ENCODE measurements around the gene CFB. TPM values are rescaled to one million over a fixed set of nuclear protein-coding genes. Genes with fewer than 3 reads are reported as not detected.

CFB gene
- total and polyA plus RNA-seq, 4 donors, result 2,016 to 3,272 (median 3,140) TPM

DNA sequence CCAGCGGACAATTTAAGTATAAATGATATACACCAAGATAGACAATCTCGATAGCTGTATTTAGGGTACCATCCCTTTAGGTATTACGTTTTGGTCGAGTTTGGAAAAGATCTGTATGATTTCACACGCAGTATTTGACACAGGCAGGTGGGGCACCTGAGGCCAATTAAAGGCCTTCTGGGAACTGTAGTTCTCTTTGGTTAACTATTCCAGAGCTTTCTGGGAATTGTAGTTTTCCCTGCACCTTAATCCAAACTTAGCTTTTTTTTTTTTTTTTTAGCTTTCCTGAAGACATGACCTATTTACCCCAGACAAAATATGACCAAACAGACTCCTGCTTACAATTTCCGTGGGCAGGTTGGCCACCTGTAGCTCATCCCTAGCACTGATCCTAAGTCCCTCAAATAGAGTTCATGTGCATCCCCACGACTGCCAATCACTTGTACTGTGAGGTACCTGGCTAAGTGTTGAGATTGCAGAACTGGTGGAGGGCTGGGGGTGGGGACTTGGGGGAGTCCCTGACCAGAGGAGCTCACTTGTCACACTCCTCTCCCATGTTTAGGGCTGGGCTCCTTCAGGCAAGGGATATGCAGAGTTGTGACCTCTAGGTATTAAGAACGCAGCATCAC is 47.4 kb upstream of the CFB start (continued):
- TF ChIP-seq, protein P1, sequence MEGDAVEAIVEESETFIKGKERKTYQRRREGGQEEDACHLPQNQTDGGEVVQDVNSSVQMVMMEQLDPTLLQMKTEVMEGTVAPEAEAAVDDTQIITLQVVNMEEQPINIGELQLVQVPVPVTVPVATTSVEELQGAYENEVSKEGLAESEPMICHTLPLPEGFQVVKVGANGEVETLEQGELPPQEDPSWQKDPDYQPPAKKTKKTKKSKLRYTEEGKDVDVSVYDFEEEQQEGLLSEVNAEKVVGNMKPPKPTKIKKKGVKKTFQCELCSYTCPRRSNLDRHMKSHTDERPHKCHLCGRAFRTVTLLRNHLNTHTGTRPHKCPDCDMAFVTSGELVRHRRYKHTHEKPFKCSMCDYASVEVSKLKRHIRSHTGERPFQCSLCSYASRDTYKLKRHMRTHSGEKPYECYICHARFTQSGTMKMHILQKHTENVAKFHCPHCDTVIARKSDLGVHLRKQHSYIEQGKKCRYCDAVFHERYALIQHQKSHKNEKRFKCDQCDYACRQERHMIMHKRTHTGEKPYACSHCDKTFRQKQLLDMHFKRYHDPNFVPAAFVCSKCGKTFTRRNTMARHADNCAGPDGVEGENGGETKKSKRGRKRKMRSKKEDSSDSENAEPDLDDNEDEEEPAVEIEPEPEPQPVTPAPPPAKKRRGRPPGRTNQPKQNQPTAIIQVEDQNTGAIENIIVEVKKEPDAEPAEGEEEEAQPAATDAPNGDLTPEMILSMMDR (IDR thresholded peaks at IDR 0.05; ENCODE audit: low read depth, low read length, missing input control), result no peak
- TF ChIP-seq FOXA2 (IDR thresholded peaks at IDR 0.05) (no peak), TAF1 (conservative IDR thresholded peaks at IDR 0.05) (no peak), ZBTB33 (IDR thresholded peaks at IDR 0.05) (no peak), FOXA1 (IDR thresholded peaks at IDR 0.05) (no peak), SP1 (IDR thresholded peaks at IDR 0.05) (no peak), MAX (IDR thresholded peaks at IDR 0.05) (no peak)
- TF ChIP-seq, protein P2, sequence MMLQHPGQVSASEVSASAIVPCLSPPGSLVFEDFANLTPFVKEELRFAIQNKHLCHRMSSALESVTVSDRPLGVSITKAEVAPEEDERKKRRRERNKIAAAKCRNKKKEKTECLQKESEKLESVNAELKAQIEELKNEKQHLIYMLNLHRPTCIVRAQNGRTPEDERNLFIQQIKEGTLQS (IDR thresholded peaks at IDR 0.05), result no peak

- WGBS, result 84% methylated on average over 5 of the region's 5 CpGs
- TF ChIP-seq, protein P1 (IDR thresholded peaks at IDR 0.05; ENCODE audit: low read depth, low read length, missing input control), result no peak
- TF ChIP-seq RXRA (IDR thresholded peaks at IDR 0.05) (no peak), RAD21 (IDR thresholded peaks at IDR 0.05) (no peak), TAF1 (conservative IDR thresholded peaks at IDR 0.05) (no peak), HNF4G (IDR thresholded peaks at IDR 0.05) (no peak), NR2F2 (IDR thresholded peaks at IDR 0.05) (no peak), SP1 (IDR thresholded peaks at IDR 0.05) (no peak), EGR1 (IDR thresholded peaks at IDR 0.05; ENCODE audit: low read depth in 2 of 2) (no peak), FOXA2 (IDR thresholded peaks at IDR 0.05) (no peak), JUND (IDR thresholded peaks at IDR 0.05) (no peak), HNF4A (conservative IDR thresholded peaks at IDR 0.05) (no peak), YY1 (IDR thresholded peaks at IDR 0.05) (no peak), ZBTB33 (IDR thresholded peaks at IDR 0.05) (no peak), GABPA (IDR thresholded peaks at IDR 0.05 in 1 of 2, conservative IDR thresholded peaks at IDR 0.05 in 1 of 2) (no peak), FOXA1 (IDR thresholded peaks at IDR 0.05) (no peak), MAX (IDR thresholded peaks at IDR 0.05) (no peak)
- TF ChIP-seq, protein P3, sequence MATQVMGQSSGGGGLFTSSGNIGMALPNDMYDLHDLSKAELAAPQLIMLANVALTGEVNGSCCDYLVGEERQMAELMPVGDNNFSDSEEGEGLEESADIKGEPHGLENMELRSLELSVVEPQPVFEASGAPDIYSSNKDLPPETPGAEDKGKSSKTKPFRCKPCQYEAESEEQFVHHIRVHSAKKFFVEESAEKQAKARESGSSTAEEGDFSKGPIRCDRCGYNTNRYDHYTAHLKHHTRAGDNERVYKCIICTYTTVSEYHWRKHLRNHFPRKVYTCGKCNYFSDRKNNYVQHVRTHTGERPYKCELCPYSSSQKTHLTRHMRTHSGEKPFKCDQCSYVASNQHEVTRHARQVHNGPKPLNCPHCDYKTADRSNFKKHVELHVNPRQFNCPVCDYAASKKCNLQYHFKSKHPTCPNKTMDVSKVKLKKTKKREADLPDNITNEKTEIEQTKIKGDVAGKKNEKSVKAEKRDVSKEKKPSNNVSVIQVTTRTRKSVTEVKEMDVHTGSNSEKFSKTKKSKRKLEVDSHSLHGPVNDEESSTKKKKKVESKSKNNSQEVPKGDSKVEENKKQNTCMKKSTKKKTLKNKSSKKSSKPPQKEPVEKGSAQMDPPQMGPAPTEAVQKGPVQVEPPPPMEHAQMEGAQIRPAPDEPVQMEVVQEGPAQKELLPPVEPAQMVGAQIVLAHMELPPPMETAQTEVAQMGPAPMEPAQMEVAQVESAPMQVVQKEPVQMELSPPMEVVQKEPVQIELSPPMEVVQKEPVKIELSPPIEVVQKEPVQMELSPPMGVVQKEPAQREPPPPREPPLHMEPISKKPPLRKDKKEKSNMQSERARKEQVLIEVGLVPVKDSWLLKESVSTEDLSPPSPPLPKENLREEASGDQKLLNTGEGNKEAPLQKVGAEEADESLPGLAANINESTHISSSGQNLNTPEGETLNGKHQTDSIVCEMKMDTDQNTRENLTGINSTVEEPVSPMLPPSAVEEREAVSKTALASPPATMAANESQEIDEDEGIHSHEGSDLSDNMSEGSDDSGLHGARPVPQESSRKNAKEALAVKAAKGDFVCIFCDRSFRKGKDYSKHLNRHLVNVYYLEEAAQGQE (IDR thresholded peaks at IDR 0.05), result no peak
- TF ChIP-seq, protein P2 (IDR thresholded peaks at IDR 0.05), result no peak
- H3K4me1 ChIP-seq (ENCODE audit: control insufficient read depth in 4 of 4, insufficient read depth in 4 of 4, low read length in 3 of 4), result peaks cover 10 to 45% (median 29%) of the 10 kb centered on the region in 4 donors
- no peak overlapping the region for H3K9ac ChIP-seq (ENCODE audit: low read depth in 1 of 2, low read length in 2 of 2)
- H3K36me3 ChIP-seq (ENCODE audit: control insufficient read depth in 4 of 4, insufficient read depth in 3 of 4, low read depth in 1 of 4, low read length in 3 of 4), result peaks cover 0 to 6% (median under 1%) of the 10 kb centered on the region in 4 donors
- H3K27ac ChIP-seq (ENCODE audit: low read depth in 1 of 2, low read length in 2 of 2), result no peak overlapping the region
- H3K27me3 ChIP-seq (ENCODE audit: control insufficient read depth in 4 of 4, insufficient read depth in 4 of 4, low read length in 3 of 4), result no peaks in the 10 kb centered on the region
- DNase-seq (ENCODE audit: low spot score), result no peak
- no peaks in the 10 kb centered on the region for H3K9me3 ChIP-seq (ENCODE audit: control insufficient read depth in 4 of 4, low read length in 3 of 4)
- no peak overlapping the region for H3K4me3 ChIP-seq (ENCODE audit: low read depth in 1 of 3, low read length in 3 of 3)
These were observed 46.7 kb upstream of the CFB start for GRCh38 chr6:31899215-31899614.
